HepG2 (cell line): Measurements from ENCODE around the gene RBM14. TPM values are rescaled to one million over a fixed set of nuclear protein-coding genes. Genes with fewer than 3 reads are reported as not detected.
A peak's percentile ranks its signal among the peaks of the same experiment; 100 is the strongest.

ENCODE experiments used
- BCL6 ChIP-seq: IDR thresholded peaks from 2 replicates; pipeline ENCODE4 v1.6.1; 2016; ENCODE audit warnings: missing genetic modification reagents, missing compliant biosample characterization
- CBX5 ChIP-seq: sonication (generic); formaldehyde crosslinking; IDR thresholded peaks from 2 replicates; pipeline ENCODE4 v1.4.0; 2020; ENCODE audit warnings: missing genetic modification reagents, borderline replicate concordance
- CEBPB ChIP-seq: IDR thresholded peaks from 2 replicates; pipeline ENCODE4 v1.6.1; 2011; ENCODE audit warnings: low read depth, low read length, improper control_type of control experiment, borderline replicate concordance
- GTF2F1 ChIP-seq: fragments of 150-350 bp; IDR thresholded peaks from 2 replicates; pipeline ENCODE4 v1.6.1; 2014; ENCODE audit warnings: low read length
- KAT2B ChIP-seq: fragments of 150-350 bp; IDR thresholded peaks from 2 replicates; pipeline ENCODE4 v1.6.1; 2014; ENCODE audit warnings: low read depth, low read length, borderline replicate concordance
- MAFF ChIP-seq: IDR thresholded peaks from 2 replicates; pipeline ENCODE4 v1.6.1; 2011; ENCODE audit warnings: low read depth, low read length, improper control_type of control experiment
- RBFOX2 ChIP-seq: fragments of 200-400 bp; formaldehyde crosslinking; IDR thresholded peaks from 2 replicates; pipeline ENCODE4 v1.6.1; 2017; ENCODE audit warnings: low read depth, mild to moderate bottlenecking, low read length
- TARDBP ChIP-seq: sonication (generic); formaldehyde crosslinking; IDR thresholded peaks from 2 replicates; pipeline ENCODE4 v1.8.0; 2022; ENCODE audit warnings: mild to moderate bottlenecking, missing genetic modification reagents
- TCF12 ChIP-seq, 2 experiments: fragments of 450-650 bp in 1 of 2; sonication (generic) in 1 of 2; formaldehyde crosslinking in 1 of 2; IDR thresholded peaks; 2 replicates each; pipeline versions ENCODE4 v1.6.1 to v1.8.0; 2017 to 2022; ENCODE audit warnings: antibody characterized with exemption in 1 of 2, mild to moderate bottlenecking in 1 of 2, missing genetic modification reagents in 1 of 2, moderate library complexity in 1 of 2
- ZFP90 ChIP-seq: sonication (generic); formaldehyde crosslinking; IDR thresholded peaks from 2 replicates; pipeline ENCODE4 v1.8.0; 2022; ENCODE audit warnings: missing genetic modification reagents, mild to moderate bottlenecking, inconsistent platforms, borderline replicate concordance
- ZNF274 ChIP-seq: sonication (generic); formaldehyde crosslinking; IDR thresholded peaks from 2 replicates; pipeline ENCODE4 v1.5.1; 2020; ENCODE audit warnings: mild to moderate bottlenecking, missing genetic modification reagents
- ZNF501 ChIP-seq: sonication (generic); formaldehyde crosslinking; IDR thresholded peaks from 2 replicates; pipeline ENCODE4 v1.5.1; 2020; ENCODE audit warnings: mild to moderate bottlenecking, moderate library complexity, missing genetic modification reagents
- ZNF543 ChIP-seq: sonication (generic); formaldehyde crosslinking; IDR thresholded peaks from 2 replicates; pipeline ENCODE4 v1.4.0; 2020; ENCODE audit warnings: mild to moderate bottlenecking, missing genetic modification reagents
- ZNF672 ChIP-seq: sonication (generic); formaldehyde crosslinking; IDR thresholded peaks from 2 replicates; pipeline ENCODE4 v1.8.1; 2022; ENCODE audit warnings: missing genetic modification reagents
- ZNF678 ChIP-seq: sonication (generic); formaldehyde crosslinking; IDR thresholded peaks from 2 replicates; pipeline ENCODE4 v1.4.0; 2020; ENCODE audit warnings: mild to moderate bottlenecking, missing genetic modification reagents
- polyA plus RNA-seq, 8 experiments: library from polyadenylated mRNA; depleted of rRNA in 3 of 8; stranded (reverse) in 7 of 8; unstranded in 1 of 8; fragments of >200 nt; fragmentation: Illumina TruSeq in 4 of 8; extraction: Trizol in 4 of 8; gene quantifications; 2 replicates each; pipeline versions ENCODE4 v1.2.1 to v1.2.3, GENCODE V29; 2011 to 2016; ENCODE audit warnings: low read depth in 4 of 8, missing spikeins in 1 of 8, mixed read lengths in 1 of 8; ENCODE audit not compliant: insufficient read depth in 1 of 8
- total RNA-seq, 5 experiments: library from RNA; depleted of rRNA; stranded (reverse); fragments of >200 nt; fragmentation: Illumina TruSeq; extraction: Trizol; gene quantifications; 2 replicates each; pipeline ENCODE4 v1.2.3, GENCODE V29; 2016; ENCODE audit warnings: low read depth in 1 of 5
- TF ChIP-seq, protein P1 (sequence below): sonication (generic); formaldehyde crosslinking; IDR thresholded peaks from 2 replicates; pipeline ENCODE4 v1.5.1; 2020; ENCODE audit warnings: mild to moderate bottlenecking, missing genetic modification reagents, borderline replicate concordance
- TF ChIP-seq, protein P2 (sequence below): sonication (generic); formaldehyde crosslinking; IDR thresholded peaks from 2 replicates; pipeline ENCODE4 v1.4.0; 2020; ENCODE audit warnings: missing genetic modification reagents
- TF ChIP-seq, protein P3 (sequence below): sonication (generic); formaldehyde crosslinking; IDR thresholded peaks from 2 replicates; pipeline ENCODE4 v1.8.1; 2023; ENCODE audit warnings: mild to moderate bottlenecking, missing genetic modification reagents, borderline replicate concordance
- TF ChIP-seq, protein P4 (sequence below): IDR thresholded peaks from 2 replicates; pipeline ENCODE4 v1.6.1; 2016; ENCODE audit warnings: low read depth, borderline replicate concordance
- TF ChIP-seq, protein P5 (sequence below): sonication (generic); formaldehyde crosslinking; IDR thresholded peaks from 2 replicates; pipeline ENCODE4 v1.4.0; 2020; ENCODE audit warnings: mild to moderate bottlenecking, missing genetic modification reagents, borderline replicate concordance
- TF ChIP-seq, protein P6 (sequence below): IDR thresholded peaks from 2 replicates; pipeline ENCODE4 v1.6.1; 2016; ENCODE audit warnings: missing genetic modification reagents, missing compliant biosample characterization

The RBM14 gene
- total and polyA plus RNA-seq, 2 of the 13 experiments (the other 11 are each of a cell fraction or from before 2014, with no cell fraction given) = 12.7 to 44.1 TPM

DNA sequence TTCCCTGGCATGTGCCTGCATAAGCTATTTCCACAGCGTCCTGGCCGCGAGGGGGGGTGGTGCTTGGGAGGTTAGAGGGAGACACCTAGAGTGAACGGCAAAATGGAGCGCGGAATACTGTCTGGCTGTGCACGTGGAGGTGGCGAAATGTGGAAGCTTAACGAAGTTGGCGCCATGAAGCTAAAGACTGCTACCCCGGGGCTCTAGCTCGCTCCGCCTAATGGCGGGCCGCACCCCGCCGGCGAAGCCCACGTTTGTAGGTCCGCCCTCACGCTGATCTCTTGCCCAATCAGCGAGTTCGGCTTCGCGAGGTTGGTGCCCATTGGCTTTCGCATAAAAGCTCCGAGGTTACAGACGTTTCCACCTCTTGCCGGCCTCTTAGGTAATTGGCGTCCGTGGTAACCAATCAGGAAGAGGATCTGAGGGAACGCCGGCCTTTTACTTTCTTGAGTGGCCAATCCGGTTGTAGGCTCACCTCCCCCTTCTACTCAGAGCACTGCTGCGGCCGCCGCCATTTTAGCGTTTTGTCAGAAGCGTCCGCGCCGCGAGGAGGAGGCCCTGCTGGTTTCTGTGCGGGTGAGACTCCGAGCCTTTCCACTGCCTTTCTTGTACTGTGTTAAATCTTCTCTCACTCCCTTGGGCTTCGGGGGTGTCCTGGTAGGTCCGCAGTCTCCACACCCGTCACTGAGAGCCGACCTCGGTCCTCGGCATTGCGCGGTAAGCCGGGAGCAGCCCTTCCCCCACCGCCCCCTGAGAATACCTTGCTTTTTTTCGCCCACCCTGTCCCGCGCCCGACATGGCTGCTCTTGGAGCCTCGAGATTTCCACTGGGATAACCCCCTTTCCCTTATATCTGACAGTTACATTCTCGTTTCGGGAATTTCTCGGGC, 22.0 kb downstream of the RBM14 start, which contains the start of gene RBM4 (continued):
- TF ChIP-seq, protein P1, sequence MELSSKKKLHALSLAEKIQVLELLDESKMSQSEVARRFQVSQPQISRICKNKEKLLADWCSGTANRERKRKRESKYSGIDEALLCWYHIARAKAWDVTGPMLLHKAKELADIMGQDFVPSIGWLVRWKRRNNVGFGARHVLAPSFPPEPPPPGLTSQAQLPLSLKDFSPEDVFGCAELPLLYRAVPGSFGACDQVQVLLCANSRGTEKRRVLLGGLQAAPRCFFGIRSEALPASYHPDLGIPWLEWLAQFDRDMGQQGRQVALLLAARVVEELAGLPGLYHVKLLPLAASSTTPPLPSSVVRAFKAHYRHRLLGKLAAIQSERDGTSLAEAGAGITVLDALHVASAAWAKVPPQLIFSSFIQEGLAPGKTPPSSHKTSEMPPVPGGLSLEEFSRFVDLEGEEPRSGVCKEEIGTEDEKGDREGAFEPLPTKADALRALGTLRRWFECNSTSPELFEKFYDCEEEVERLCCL (CRISPR knock-in tag) = no peak
- TF ChIP-seq TARDBP (CRISPR knock-in tag) = peak; percentile 26; the same call in 1 of the 2 replicates
- TF ChIP-seq, protein P2, sequence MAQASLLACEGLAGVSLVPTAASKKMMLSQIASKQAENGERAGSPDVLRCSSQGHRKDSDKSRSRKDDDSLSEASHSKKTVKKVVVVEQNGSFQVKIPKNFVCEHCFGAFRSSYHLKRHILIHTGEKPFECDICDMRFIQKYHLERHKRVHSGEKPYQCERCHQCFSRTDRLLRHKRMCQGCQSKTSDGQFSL = peak; percentile 88
- TF ChIP-seq, protein P3, sequence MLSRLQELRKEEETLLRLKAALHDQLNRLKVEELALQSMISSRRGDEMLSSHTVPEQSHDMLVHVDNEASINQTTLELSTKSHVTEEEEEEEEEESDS (CRISPR knock-in tag) = no peak
- TF ChIP-seq MAFF = no peak; the same call in 1 of the 2 replicates
- TF ChIP-seq CEBPB = peak; percentile 90
- no peak; the same call in 1 of the 2 replicates for TF ChIP-seq ZFP90 (CRISPR knock-in tag)
- peak; percentile 82; the same call in 1 of the 2 replicates for TF ChIP-seq GTF2F1
- TF ChIP-seq CBX5 (CRISPR knock-in tag) = no peak
- TF ChIP-seq TCF12 (IDR thresholded peaks at IDR 0.05) = no peak
- 0 out of 2 replicates have a peak, but pooled peaks have one; percentile 58 for TF ChIP-seq TCF12 (CRISPR knock-in tag; IDR thresholded peaks at IDR 0.05)
- peak; percentile 22; the same call in 1 of the 2 replicates for TF ChIP-seq ZNF543 (CRISPR knock-in tag)
- TF ChIP-seq ZNF672 (CRISPR knock-in tag) = no peak
- peak; percentile 71 for TF ChIP-seq ZNF501
- TF ChIP-seq, protein P4, sequence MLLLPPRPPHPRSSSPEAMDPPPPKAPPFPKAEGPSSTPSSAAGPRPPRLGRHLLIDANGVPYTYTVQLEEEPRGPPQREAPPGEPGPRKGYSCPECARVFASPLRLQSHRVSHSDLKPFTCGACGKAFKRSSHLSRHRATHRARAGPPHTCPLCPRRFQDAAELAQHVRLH (CRISPR knock-in tag) = 0 out of 2 replicates have a peak, but pooled peaks have one; percentile 2
- no peak for TF ChIP-seq KAT2B
- peak; percentile 12; the same call in 1 of the 2 replicates for TF ChIP-seq BCL6
- no peak for TF ChIP-seq ZNF678 (CRISPR knock-in tag)
- peak; percentile 81 for TF ChIP-seq RBFOX2
- TF ChIP-seq, protein P5, sequence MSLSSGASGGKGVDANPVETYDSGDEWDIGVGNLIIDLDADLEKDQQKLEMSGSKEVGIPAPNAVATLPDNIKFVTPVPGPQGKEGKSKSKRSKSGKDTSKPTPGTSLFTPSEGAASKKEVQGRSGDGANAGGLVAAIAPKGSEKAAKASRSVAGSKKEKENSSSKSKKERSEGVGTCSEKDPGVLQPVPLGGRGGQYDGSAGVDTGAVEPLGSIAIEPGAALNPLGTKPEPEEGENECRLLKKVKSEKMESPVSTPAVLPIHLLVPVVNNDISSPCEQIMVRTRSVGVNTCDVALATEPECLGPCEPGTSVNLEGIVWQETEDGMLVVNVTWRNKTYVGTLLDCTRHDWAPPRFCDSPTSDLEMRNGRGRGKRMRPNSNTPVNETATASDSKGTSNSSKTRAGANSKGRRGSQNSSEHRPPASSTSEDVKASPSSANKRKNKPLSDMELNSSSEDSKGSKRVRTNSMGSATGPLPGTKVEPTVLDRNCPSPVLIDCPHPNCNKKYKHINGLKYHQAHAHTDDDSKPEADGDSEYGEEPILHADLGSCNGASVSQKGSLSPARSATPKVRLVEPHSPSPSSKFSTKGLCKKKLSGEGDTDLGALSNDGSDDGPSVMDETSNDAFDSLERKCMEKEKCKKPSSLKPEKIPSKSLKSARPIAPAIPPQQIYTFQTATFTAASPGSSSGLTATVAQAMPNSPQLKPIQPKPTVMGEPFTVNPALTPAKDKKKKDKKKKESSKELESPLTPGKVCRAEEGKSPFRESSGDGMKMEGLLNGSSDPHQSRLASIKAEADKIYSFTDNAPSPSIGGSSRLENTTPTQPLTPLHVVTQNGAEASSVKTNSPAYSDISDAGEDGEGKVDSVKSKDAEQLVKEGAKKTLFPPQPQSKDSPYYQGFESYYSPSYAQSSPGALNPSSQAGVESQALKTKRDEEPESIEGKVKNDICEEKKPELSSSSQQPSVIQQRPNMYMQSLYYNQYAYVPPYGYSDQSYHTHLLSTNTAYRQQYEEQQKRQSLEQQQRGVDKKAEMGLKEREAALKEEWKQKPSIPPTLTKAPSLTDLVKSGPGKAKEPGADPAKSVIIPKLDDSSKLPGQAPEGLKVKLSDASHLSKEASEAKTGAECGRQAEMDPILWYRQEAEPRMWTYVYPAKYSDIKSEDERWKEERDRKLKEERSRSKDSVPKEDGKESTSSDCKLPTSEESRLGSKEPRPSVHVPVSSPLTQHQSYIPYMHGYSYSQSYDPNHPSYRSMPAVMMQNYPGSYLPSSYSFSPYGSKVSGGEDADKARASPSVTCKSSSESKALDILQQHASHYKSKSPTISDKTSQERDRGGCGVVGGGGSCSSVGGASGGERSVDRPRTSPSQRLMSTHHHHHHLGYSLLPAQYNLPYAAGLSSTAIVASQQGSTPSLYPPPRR (CRISPR knock-in tag) = no peak
- no peak for TF ChIP-seq ZNF274
- TF ChIP-seq, protein P6, sequence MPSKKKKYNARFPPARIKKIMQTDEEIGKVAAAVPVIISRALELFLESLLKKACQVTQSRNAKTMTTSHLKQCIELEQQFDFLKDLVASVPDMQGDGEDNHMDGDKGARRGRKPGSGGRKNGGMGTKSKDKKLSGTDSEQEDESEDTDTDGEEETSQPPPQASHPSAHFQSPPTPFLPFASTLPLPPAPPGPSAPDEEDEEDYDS (CRISPR knock-in tag) = peak; percentile 72
